Measurements from ENCODE around the gene MYO16. TPM values are rescaled to one million over a fixed set of nuclear protein-coding genes. Genes with fewer than 3 reads are reported as not detected.

MYO16 gene
- polyA plus RNA-seq, 1 experiment = not detected

DNA sequence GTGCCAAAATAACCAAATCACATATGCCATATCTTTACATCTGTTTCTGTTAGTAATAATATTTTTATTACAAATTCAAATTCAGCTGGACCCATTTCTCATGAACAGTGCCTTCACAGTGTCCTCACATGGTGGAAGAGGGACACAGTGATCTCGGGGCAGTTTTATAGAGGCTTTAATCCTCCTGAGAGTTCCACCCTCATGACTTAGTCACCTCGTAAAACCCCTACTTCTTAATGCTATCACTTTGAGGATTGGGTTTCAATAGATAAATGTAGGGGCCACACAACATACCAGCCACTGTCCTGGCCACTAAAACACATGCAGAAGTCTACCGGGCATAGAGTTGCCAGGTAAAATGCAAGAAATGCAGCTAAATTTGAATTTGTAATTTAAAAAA, 201.5 kb downstream of the MYO16 start:
- no peaks in the 10 kb centered on the region for H3K36me3 ChIP-seq (ENCODE audit: control insufficient read depth, insufficient read depth, low read length)
- no peak for DNase-seq (ENCODE audit: low read depth)
- no peaks in the 10 kb centered on the region for H3K27me3 ChIP-seq (ENCODE audit: control insufficient read depth, insufficient read depth, low read length)
- H3K4me3 ChIP-seq (ENCODE audit: low read depth, low read length) = no peak overlapping the region
- ChIA-PET CTCF (interaction anchor here (1.5 kb wide), 1 partner anchor 17 kb away, joined by 3 read pairs; no protein-coding TSS in a partner anchor), POLR2A (no interaction called here)
- TF ChIP-seq, protein P1, sequence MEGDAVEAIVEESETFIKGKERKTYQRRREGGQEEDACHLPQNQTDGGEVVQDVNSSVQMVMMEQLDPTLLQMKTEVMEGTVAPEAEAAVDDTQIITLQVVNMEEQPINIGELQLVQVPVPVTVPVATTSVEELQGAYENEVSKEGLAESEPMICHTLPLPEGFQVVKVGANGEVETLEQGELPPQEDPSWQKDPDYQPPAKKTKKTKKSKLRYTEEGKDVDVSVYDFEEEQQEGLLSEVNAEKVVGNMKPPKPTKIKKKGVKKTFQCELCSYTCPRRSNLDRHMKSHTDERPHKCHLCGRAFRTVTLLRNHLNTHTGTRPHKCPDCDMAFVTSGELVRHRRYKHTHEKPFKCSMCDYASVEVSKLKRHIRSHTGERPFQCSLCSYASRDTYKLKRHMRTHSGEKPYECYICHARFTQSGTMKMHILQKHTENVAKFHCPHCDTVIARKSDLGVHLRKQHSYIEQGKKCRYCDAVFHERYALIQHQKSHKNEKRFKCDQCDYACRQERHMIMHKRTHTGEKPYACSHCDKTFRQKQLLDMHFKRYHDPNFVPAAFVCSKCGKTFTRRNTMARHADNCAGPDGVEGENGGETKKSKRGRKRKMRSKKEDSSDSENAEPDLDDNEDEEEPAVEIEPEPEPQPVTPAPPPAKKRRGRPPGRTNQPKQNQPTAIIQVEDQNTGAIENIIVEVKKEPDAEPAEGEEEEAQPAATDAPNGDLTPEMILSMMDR (IDR thresholded peaks at IDR 0.05; ENCODE audit: insufficient read depth, low read depth, low read length) = no peak

DNA sequence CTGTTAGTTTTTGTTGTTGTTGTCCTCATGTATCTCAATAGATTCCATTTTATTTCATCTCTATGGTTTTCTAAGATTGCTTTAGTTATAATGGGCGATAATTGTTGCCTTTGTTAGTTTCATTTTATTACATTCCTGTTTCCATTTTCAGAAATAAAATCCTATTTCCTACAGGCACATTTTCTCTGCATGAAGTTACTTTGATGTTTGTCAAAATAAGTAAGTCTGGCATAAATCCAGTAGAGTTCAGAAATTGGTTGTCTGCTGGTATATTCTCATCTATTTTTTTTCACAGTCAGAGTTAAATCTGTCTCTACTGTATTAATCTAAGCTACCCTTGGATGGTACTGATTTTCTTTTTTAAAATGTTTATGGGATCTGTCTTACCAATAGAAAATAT, 204.1 kb downstream of the MYO16 start:
- ChIA-PET CTCF (no interaction called here), POLR2A (no interaction called here)
- no peaks in the 10 kb centered on the region for H3K27me3 ChIP-seq (ENCODE audit: control insufficient read depth, insufficient read depth, low read length)
- no peaks in the 10 kb centered on the region for H3K36me3 ChIP-seq (ENCODE audit: control insufficient read depth, insufficient read depth, low read length)
- no peak for DNase-seq (ENCODE audit: low read depth)
- H3K4me3 ChIP-seq (ENCODE audit: low read depth, low read length) = no peak overlapping the region
- TF ChIP-seq, protein P1 (IDR thresholded peaks at IDR 0.05; ENCODE audit: insufficient read depth, low read depth, low read length) = no peak

DNA sequence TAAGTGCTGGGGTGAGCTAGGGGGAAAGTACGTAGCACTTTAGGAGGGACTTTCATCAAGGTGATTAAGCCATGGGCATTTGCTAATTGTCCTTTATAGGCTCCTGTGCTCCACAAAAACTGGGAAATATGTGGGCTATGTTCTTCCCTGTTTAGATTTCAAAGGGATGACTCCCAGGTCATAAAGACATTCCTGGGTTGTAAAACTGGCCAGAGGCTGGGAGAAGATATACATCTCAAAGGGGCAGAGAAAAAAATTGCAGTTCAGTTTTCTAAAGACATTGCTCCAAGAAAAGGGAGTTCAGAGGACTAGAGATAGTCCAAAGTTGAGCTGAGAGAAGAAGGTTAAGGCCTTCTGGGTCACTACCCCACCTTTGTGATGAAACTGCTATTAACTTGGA, 204.8 kb downstream of the MYO16 start:
- POLR2A ChIA-PET = no interaction called here
- Histone ChIP-seq H3K27me3 (ENCODE audit: control insufficient read depth, insufficient read depth, low read length) (no peaks in the 10 kb centered on the region), H3K4me3 (ENCODE audit: low read depth, low read length) (no peak overlapping the region), H3K36me3 (ENCODE audit: control insufficient read depth, insufficient read depth, low read length) (no peaks in the 10 kb centered on the region)
- TF ChIP-seq, protein P1 (IDR thresholded peaks at IDR 0.05; ENCODE audit: insufficient read depth, low read depth, low read length) = no peak
- DNase-seq (ENCODE audit: low read depth) = no peak
- CTCF ChIA-PET = interaction anchor here (1.1 kb wide), 1 partner anchor 218 kb away, joined by 3 read pairs; no protein-coding TSS in a partner anchor

DNA sequence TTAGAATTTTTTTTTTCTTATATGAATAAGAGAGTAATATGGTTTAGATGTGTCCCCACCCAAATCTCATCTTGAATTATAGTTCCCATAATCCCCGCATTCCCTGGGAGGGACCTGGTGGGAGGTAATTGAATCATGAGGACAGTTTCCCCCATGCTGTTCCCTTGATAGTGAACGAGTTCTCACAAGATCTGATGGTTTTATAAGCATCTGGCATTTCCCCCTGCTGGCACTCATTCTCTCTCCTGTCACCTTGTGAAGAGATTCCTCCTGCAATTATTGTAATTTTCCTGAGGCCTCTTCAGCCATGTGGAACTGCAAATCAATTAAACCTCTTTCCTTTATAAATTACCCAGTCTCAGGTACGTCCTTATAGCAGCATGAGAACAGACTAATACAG, 205.7 kb downstream of the MYO16 start:
- CTCF ChIA-PET = interaction anchor here (1.1 kb wide), 1 partner anchor 219 kb away, joined by 3 read pairs; no protein-coding TSS in a partner anchor
- TF ChIP-seq, protein P1 (IDR thresholded peaks at IDR 0.05; ENCODE audit: insufficient read depth, low read depth, low read length) = no peak
- Histone ChIP-seq H3K4me3 (ENCODE audit: low read depth, low read length) (no peak overlapping the region), H3K27me3 (ENCODE audit: control insufficient read depth, insufficient read depth, low read length) (no peaks in the 10 kb centered on the region), H3K36me3 (ENCODE audit: control insufficient read depth, insufficient read depth, low read length) (no peaks in the 10 kb centered on the region)
- POLR2A ChIA-PET = no interaction called here
- DNase-seq (ENCODE audit: low read depth) = no peak

DNA sequence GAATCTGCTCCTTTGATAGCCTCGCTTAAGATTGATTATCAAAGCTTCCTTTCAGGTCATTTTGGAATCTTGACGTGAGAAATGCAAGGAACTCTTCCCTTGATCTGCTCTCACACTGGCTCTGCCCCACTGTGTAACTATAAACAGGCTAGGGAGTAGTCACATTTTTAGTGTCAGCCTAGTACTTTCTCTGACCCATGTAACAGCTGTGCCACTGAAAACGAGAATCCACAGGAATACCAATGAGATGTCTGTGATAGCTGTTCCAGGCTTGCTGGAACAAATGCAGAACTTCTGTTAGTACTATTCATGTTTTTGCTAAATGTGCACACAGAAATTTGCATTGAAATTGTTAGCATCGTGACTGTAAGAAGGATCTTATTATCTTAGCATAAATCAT, 221.3 kb downstream of the MYO16 start:
- DNase-seq (ENCODE audit: low read depth) = no peak
- POLR2A ChIA-PET = no interaction called here
- Histone ChIP-seq H3K27me3 (ENCODE audit: control insufficient read depth, insufficient read depth, low read length) (no peaks in the 10 kb centered on the region), H3K36me3 (ENCODE audit: control insufficient read depth, insufficient read depth, low read length) (no peaks in the 10 kb centered on the region), H3K4me3 (ENCODE audit: low read depth, low read length) (no peak overlapping the region)
- TF ChIP-seq, protein P1 (IDR thresholded peaks at IDR 0.05; ENCODE audit: insufficient read depth, low read depth, low read length) = no peak
- CTCF ChIA-PET = no interaction called here

All from BJ (cell line).